ENCODE results near the gene KCTD19. TPM values are rescaled to one million over a fixed set of nuclear protein-coding genes. Genes with fewer than 3 reads are reported as not detected.

The KCTD19 gene
- total and polyA plus RNA-seq, 2 donors (not counting 1 experiment from before 2014, with no cell fraction given): 0.52 TPM; not detected in 1

- under 1% methylated on average over 60 of the region's 60 CpGs for WGBS (ENCODE audit: insufficient coverage)
- H3K4me1 Mint-ChIP-seq: peaks cover 53% of the 10 kb centered on the region
Observed at GRCh38 chr16:67247192-67248072, 79.1 kb downstream of the KCTD19 start, which contains the start of gene FHOD1. Gene FHOD1, minus strand, starts transcription at chr16:67247481. Its CDS starts 71 bp downstream, at chr16:67247410.

More at GRCh38 chr16:67247192-67248072, 79.1 kb downstream of the KCTD19 start, which contains the start of gene FHOD1:
- ATAC-seq (ENCODE audit: low read depth) (peak; percentile 75), DNase-seq (peak; percentile 96)
- no peak for TF ChIP-seq CTCF (IDR thresholded peaks at IDR 0.05)
- no peak for TF ChIP-seq EZH2 (IDR thresholded peaks at IDR 0.05; ENCODE audit: borderline replicate concordance, insufficient read depth, low read depth, low read length, poor library complexity, severe bottlenecking)
- Mint-ChIP-seq H3K9me3 (ENCODE audit: insufficient read depth) (no peaks in the 10 kb centered on the region), H3K27me3 (peaks cover 9% of the 10 kb centered on the region), H3K4me3 (peak within 1 kb of the TSS; percentile 96), H3K27ac (peak within 1 kb of the TSS; percentile 90)
- Histone ChIP-seq H3K27me3 (replicated peaks in 1 of 4; ENCODE audit: control extremely low read depth in 1 of 4, control insufficient read depth in 3 of 4, insufficient read depth in 4 of 4, low read length in 3 of 4) (peaks cover 0 to 17% (median 13%) of the 10 kb centered on the region in 4 experiments), H3K9me3 (ENCODE audit: control extremely low read depth in 1 of 3, control insufficient read depth in 2 of 3, insufficient read depth in 1 of 3, low read length in 2 of 3) (no peaks in the 10 kb centered on the region), H4K20me1 (ENCODE audit: control insufficient read depth, insufficient read depth, low read length, poor library complexity, severe bottlenecking) (peaks cover 8% of the 10 kb centered on the region), H3K27ac (ENCODE audit: low read length in 2 of 2) (peak within 1 kb of the TSS; percentile 16 to 48), H3K36me3 (replicated peaks in 1 of 2; ENCODE audit: control extremely low read depth in 1 of 2, control insufficient read depth in 1 of 2, extremely low read depth in 1 of 2, insufficient read depth in 2 of 2, low read length in 1 of 2) (no peaks in the 10 kb centered on the region), H3K79me2 (ENCODE audit: control insufficient read depth, insufficient read depth, low read length) (peaks cover 13% of the 10 kb centered on the region), H3K9ac (ENCODE audit: low read length) (peak within 1 kb of the TSS; percentile 81), H3K4me3 (ENCODE audit: control extremely low read depth in 1 of 5, extremely low read depth in 1 of 5, insufficient read depth in 1 of 5, low read depth in 2 of 5, low read length in 4 of 5) (peak within 1 kb of the TSS; percentile 70 to 97 (median 79)), H2AFZ (ENCODE audit: insufficient read depth, low read depth, low read length, poor library complexity, severe bottlenecking) (peak within 1 kb of the TSS; percentile 86), H3K4me2 (replicated peaks; ENCODE audit: low read depth, low read length, poor library complexity, severe bottlenecking) (peak within 1 kb of the TSS; percentile 100), H3K4me1 (ENCODE audit: control insufficient read depth in 2 of 2, insufficient read depth in 2 of 2, low read length in 2 of 2) (peaks cover 46 to 55% of the 10 kb centered on the region in 2 donors)
- intact Hi-C loops (cut with micrococcal nuclease): loop anchor here (1.0 to 10.0 kb wide), 7 partner anchors 20 to 417 kb away; partner anchors contain the start of genes ACD, ATP6V0D1, C16orf86 and E2F4
- POLR2A ChIA-PET: interaction anchor here (0.6 to 3.7 kb wide), 5 partner anchors 20 to 277 kb away, joined by 3 to 27 read pairs (median 3); partner anchors contain the start of gene TMEM208
- CTCF ChIA-PET: interaction anchor here (0.9 to 4.2 kb wide), 7 partner anchors 14 to 233 kb away, joined by 3 to 19 read pairs (median 4); partner anchors contain the start of genes ATP6V0D1 and TMEM208

Measured in B cell (primary cell).